Measurements from ENCODE around the gene ABCA7. TPM values are rescaled to one million over a fixed set of nuclear protein-coding genes. Genes with fewer than 3 reads are reported as not detected.

ABCA7 gene
- total and polyA plus RNA-seq, 2 of the 13 experiments (the other 11 are each of a cell fraction or from before 2014, with no cell fraction given): 4.4 to 32.4 TPM

- TF ChIP-seq DBP (CRISPR knock-in tag; IDR thresholded peaks at IDR 0.05; ENCODE audit: not compliant biosample characterization) (no peak), ZNF878 (CRISPR knock-in tag; IDR thresholded peaks at IDR 0.05) (no peak; the same call in 1 of the 2 replicates), GFI1 (CRISPR knock-in tag; IDR thresholded peaks at IDR 0.05; ENCODE audit: borderline replicate concordance) (peak; percentile 69; the same call in 1 of the 2 replicates), PBX3 (CRISPR knock-in tag; IDR thresholded peaks at IDR 0.05; ENCODE audit: borderline replicate concordance) (no peak), HOXA5 (CRISPR knock-in tag; IDR thresholded peaks at IDR 0.05) (no peak), ZBTB20 (CRISPR knock-in tag; IDR thresholded peaks at IDR 0.05; ENCODE audit: borderline replicate concordance, low read depth) (no peak), RFX5 (IDR thresholded peaks at IDR 0.05; ENCODE audit: low read depth, low read length) (no peak; the same call in 1 of the 2 replicates), ZNF512 (CRISPR knock-in tag; IDR thresholded peaks at IDR 0.05) (no peak), ZNF776 (CRISPR knock-in tag; IDR thresholded peaks at IDR 0.05) (no peak; the same call in 1 of the 2 replicates), RNF2 (conservative IDR thresholded peaks at IDR 0.05; ENCODE audit: low read depth) (no peak; the same call in 1 of the 2 replicates), PRPF4 (IDR thresholded peaks at IDR 0.05; ENCODE audit: low read depth, low read length, poor library complexity, severe bottlenecking) (no peak), FOXP1 (IDR thresholded peaks at IDR 0.05) (no peak), FOXP1 (CRISPR knock-in tag; IDR thresholded peaks at IDR 0.05) (peak; percentile 1; the same call in 1 of the 2 replicates), BORCS8-MEF2B (CRISPR knock-in tag; IDR thresholded peaks at IDR 0.05) (peak; percentile 81), XBP1 (CRISPR knock-in tag; IDR thresholded peaks at IDR 0.05) (no peak), ONECUT2 (CRISPR knock-in tag; IDR thresholded peaks at IDR 0.05) (no peak), EZH2 (conservative IDR thresholded peaks at IDR 0.05; ENCODE audit: low read depth, low read length) (no peak)
- TF ChIP-seq, protein P1, sequence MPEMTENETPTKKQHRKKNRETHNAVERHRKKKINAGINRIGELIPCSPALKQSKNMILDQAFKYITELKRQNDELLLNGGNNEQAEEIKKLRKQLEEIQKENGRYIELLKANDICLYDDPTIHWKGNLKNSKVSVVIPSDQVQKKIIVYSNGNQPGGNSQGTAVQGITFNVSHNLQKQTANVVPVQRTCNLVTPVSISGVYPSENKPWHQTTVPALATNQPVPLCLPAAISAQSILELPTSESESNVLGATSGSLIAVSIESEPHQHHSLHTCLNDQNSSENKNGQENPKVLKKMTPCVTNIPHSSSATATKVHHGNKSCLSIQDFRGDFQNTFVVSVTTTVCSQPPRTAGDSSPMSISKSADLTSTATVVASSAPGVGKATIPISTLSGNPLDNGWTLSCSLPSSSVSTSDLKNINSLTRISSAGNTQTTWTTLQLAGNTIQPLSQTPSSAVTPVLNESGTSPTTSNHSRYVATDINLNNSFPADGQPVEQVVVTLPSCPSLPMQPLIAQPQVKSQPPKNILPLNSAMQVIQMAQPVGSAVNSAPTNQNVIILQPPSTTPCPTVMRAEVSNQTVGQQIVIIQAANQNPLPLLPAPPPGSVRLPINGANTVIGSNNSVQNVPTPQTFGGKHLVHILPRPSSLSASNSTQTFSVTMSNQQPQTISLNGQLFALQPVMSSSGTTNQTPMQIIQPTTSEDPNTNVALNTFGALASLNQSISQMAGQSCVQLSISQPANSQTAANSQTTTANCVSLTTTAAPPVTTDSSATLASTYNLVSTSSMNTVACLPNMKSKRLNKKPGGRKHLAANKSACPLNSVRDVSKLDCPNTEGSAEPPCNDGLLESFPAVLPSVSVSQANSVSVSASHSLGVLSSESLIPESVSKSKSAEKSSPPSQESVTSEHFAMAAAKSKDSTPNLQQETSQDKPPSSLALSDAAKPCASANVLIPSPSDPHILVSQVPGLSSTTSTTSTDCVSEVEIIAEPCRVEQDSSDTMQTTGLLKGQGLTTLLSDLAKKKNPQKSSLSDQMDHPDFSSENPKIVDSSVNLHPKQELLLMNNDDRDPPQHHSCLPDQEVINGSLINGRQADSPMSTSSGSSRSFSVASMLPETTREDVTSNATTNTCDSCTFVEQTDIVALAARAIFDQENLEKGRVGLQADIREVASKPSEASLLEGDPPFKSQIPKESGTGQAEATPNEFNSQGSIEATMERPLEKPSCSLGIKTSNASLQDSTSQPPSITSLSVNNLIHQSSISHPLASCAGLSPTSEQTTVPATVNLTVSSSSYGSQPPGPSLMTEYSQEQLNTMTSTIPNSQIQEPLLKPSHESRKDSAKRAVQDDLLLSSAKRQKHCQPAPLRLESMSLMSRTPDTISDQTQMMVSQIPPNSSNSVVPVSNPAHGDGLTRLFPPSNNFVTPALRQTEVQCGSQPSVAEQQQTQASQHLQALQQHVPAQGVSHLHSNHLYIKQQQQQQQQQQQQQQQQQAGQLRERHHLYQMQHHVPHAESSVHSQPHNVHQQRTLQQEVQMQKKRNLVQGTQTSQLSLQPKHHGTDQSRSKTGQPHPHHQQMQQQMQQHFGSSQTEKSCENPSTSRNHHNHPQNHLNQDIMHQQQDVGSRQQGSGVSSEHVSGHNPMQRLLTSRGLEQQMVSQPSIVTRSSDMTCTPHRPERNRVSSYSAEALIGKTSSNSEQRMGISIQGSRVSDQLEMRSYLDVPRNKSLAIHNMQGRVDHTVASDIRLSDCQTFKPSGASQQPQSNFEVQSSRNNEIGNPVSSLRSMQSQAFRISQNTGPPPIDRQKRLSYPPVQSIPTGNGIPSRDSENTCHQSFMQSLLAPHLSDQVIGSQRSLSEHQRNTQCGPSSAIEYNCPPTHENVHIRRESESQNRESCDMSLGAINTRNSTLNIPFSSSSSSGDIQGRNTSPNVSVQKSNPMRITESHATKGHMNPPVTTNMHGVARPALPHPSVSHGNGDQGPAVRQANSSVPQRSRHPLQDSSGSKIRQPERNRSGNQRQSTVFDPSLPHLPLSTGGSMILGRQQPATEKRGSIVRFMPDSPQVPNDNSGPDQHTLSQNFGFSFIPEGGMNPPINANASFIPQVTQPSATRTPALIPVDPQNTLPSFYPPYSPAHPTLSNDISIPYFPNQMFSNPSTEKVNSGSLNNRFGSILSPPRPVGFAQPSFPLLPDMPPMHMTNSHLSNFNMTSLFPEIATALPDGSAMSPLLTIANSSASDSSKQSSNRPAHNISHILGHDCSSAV (CRISPR knock-in tag; IDR thresholded peaks at IDR 0.05; ENCODE audit: borderline replicate concordance): no peak
Observed at GRCh38 chr19:1098177-1099051, 58.5 kb downstream of the ABCA7 start (continued).

Data from HepG2 (cell line).